Esophagus muscularis mucosa (tissue), 4 donors: ENCODE measurements around the gene CAMTA1. TPM values are rescaled to one million over a fixed set of nuclear protein-coding genes. Genes with fewer than 3 reads are reported as not detected.
A peak's percentile ranks its signal among the peaks of the same experiment; 100 is the strongest.

Source experiments
- DNase-seq: peaks from one replicate; pipeline ENCODE4 v3.0.0-alpha.2; 2017; ENCODE audit errors: extremely low spot score
- H3K27ac ChIP-seq, 4 donors: fragments of 200-600 bp; sonication (generic); replicated peaks in 1 of 4; 1 replicate in 3 of 4; 2 replicates in 1 of 4; pipeline ENCODE4 v1.5.1; 2016 to 2019; ENCODE audit warnings: mild to moderate bottlenecking in 1 of 4
- H3K27me3 ChIP-seq, 4 donors: fragments of 200-600 bp; sonication (generic); one replicate each; pipeline versions ENCODE4 v1.5.1 to v1.6.0; 2016 to 2019
- H3K36me3 ChIP-seq, 4 donors: fragments of 200-600 bp; sonication (generic); one replicate each; pipeline ENCODE4 v1.5.1; 2016 to 2019
- H3K4me1 ChIP-seq, 4 donors: fragments of 200-600 bp; sonication (generic); one replicate each; pipeline ENCODE4 v1.5.1; 2016 to 2019
- H3K4me3 ChIP-seq, 4 donors: fragments of 200-600 bp; sonication (generic); 1 replicate in 2 of 4; 2 replicates in 2 of 4; pipeline ENCODE4 v1.5.1; 2016 to 2019; ENCODE audit warnings: mild to moderate bottlenecking in 4 of 4, moderate library complexity in 1 of 4
- H3K9me3 ChIP-seq, 4 donors: fragments of 200-600 bp; sonication (generic); 1 replicate in 3 of 4; 2 replicates in 1 of 4; pipeline ENCODE4 v1.5.1; 2016 to 2019
- EP300 ChIP-seq: sonication (generic); formaldehyde crosslinking; IDR thresholded peaks from one replicate; pipeline ENCODE4 v1.6.1; 2017; ENCODE audit warnings: antibody characterized with exemption
- POLR2A ChIP-seq: fragments of 450-650 bp; IDR thresholded peaks from one replicate; pipeline ENCODE4 v1.6.1; 2017; ENCODE audit warnings: antibody characterized with exemption, moderate library complexity, mild to moderate bottlenecking, low read depth
- POLR2AphosphoS5 ChIP-seq, 2 donors: sonication (generic); formaldehyde crosslinking; IDR thresholded peaks; one replicate each; pipeline ENCODE4 v1.6.1; 2017; ENCODE audit warnings: antibody characterized with exemption in 2 of 2
- WGBS: methylation state at CpG from one replicate; pipeline ENCODE4 v1.1.5; 2018; 5-methylcytosine and 5-hydroxymethylcytosine counted together
- intact Hi-C: fragments of 100-400 bp; cut with DNase I; formaldehyde crosslinking; loops from one replicate; pipeline ENCODE4 v1.15.1; 2023
- total RNA-seq, 4 donors: library from RNA; depleted of rRNA; stranded (reverse); fragments of >200 nt; gene quantifications; one replicate each; pipeline versions ENCODE4 v1.1.0 to v1.2.1, GENCODE V29; 2016
- TF ChIP-seq, protein P1 (sequence below), 3 experiments: fragments of 200-600 bp in 2 of 3; fragments of 450-650 bp in 1 of 3; sonication (generic) in 2 of 3; IDR thresholded peaks; one replicate each; pipeline ENCODE4 v1.5.1; 2017 to 2019; ENCODE audit warnings: antibody characterized with exemption in 3 of 3, mild to moderate bottlenecking in 2 of 3, moderate library complexity in 1 of 3

CAMTA1 gene
- total RNA-seq, 4 donors from 2014 or later, result 109 to 226 (median 139) TPM

GRCh38 chr1:7261490-7261889 lies 476.2 kb downstream of the CAMTA1 start:
- DNase-seq, result peak; percentile 39
- peaks cover 0 to 31% (median 27%) of the 10 kb centered on the region in 4 donors for H3K4me1 ChIP-seq
- intact Hi-C loops, result loop anchor here (10.0 kb wide), 1 partner anchor 363 kb away; no protein-coding TSS in a partner anchor
- no peak for TF ChIP-seq POLR2A
- TF ChIP-seq EP300, result no peak
- TF ChIP-seq, protein P1, sequence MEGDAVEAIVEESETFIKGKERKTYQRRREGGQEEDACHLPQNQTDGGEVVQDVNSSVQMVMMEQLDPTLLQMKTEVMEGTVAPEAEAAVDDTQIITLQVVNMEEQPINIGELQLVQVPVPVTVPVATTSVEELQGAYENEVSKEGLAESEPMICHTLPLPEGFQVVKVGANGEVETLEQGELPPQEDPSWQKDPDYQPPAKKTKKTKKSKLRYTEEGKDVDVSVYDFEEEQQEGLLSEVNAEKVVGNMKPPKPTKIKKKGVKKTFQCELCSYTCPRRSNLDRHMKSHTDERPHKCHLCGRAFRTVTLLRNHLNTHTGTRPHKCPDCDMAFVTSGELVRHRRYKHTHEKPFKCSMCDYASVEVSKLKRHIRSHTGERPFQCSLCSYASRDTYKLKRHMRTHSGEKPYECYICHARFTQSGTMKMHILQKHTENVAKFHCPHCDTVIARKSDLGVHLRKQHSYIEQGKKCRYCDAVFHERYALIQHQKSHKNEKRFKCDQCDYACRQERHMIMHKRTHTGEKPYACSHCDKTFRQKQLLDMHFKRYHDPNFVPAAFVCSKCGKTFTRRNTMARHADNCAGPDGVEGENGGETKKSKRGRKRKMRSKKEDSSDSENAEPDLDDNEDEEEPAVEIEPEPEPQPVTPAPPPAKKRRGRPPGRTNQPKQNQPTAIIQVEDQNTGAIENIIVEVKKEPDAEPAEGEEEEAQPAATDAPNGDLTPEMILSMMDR (IDR thresholded peaks at IDR 0.05), result no peak
- no peak for TF ChIP-seq POLR2AphosphoS5 (IDR thresholded peaks at IDR 0.05)
- no peak overlapping the region for H3K27ac ChIP-seq
- H3K36me3 ChIP-seq, result no peaks in the 10 kb centered on the region
- no peaks in the 10 kb centered on the region for H3K9me3 ChIP-seq
- no peak overlapping the region for H3K4me3 ChIP-seq
- 87% methylated on average over 8 of the region's 8 CpGs for WGBS
- no peaks in the 10 kb centered on the region for H3K27me3 ChIP-seq

DNA sequence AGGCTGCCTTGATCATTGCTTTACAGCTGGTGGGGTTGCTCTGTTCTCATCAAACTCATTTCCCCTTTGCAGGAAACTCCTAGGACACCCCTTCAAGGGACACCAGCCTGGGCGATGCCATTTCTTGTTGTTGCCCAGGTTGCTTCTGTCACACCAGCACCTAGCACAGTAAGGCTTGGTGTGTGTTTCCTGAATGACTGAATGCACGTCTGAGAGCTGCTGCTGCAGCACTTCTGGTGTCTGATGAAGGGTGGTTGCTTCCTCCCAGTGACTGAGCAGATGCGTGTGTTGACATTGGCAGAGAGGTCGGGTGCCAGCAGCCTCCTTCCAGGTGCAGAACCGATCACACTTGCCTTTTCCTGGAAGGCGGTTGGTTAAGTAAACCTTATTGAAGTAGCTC lies 477.4 kb downstream of the CAMTA1 start:
- no peaks in the 10 kb centered on the region for H3K36me3 ChIP-seq
- peaks cover 0 to 31% (median 27%) of the 10 kb centered on the region in 4 donors for H3K4me1 ChIP-seq
- H3K27me3 ChIP-seq, result no peaks in the 10 kb centered on the region
- peak; percentile 77 for DNase-seq
- no peaks in the 10 kb centered on the region for H3K9me3 ChIP-seq
- WGBS, result 69% methylated on average over 4 of the region's 6 CpGs
- no peak overlapping the region for H3K27ac ChIP-seq
- no peak overlapping the region for H3K4me3 ChIP-seq
- TF ChIP-seq POLR2A (no peak), POLR2AphosphoS5 (IDR thresholded peaks at IDR 0.05) (no peak), EP300 (no peak)
- TF ChIP-seq, protein P1 (IDR thresholded peaks at IDR 0.05), result no peak
- intact Hi-C loops, result loop anchor here (10.0 kb wide), 1 partner anchor 362 kb away; no protein-coding TSS in a partner anchor

- Histone ChIP-seq H3K4me1 (peaks cover 0 to 31% (median 27%) of the 10 kb centered on the region in 4 donors), H3K4me3 (no peak overlapping the region), H3K27me3 (no peaks in the 10 kb centered on the region), H3K27ac (no peak overlapping the region), H3K36me3 (no peaks in the 10 kb centered on the region), H3K9me3 (peaks cover 0 to 1% (median 0%) of the 10 kb centered on the region in 4 donors)
- peak; percentile 39 for DNase-seq
- no peak for TF ChIP-seq EP300
- TF ChIP-seq, protein P1 (IDR thresholded peaks at IDR 0.05), result no peak
- no peak for TF ChIP-seq POLR2AphosphoS5 (IDR thresholded peaks at IDR 0.05)
- TF ChIP-seq POLR2A, result no peak
- 55% methylated on average over 13 of the region's 13 CpGs for WGBS
- intact Hi-C loops, result loop anchor here (10.0 kb wide), 1 partner anchor 362 kb away; no protein-coding TSS in a partner anchor
Measured at GRCh38 chr1:7263021-7263960, 478.0 kb downstream of the CAMTA1 start.

- intact Hi-C loops, result loop anchor here (10.0 kb wide), 1 partner anchor 361 kb away; no protein-coding TSS in a partner anchor
- DNase-seq, result peak; percentile 70
Measured at GRCh38 chr1:7264101-7264500, 478.8 kb downstream of the CAMTA1 start.

More at GRCh38 chr1:7264101-7264500, 478.8 kb downstream of the CAMTA1 start:
- no peak overlapping the region for H3K27ac ChIP-seq
- H3K4me3 ChIP-seq, result no peak overlapping the region
- no peaks in the 10 kb centered on the region for H3K27me3 ChIP-seq
- TF ChIP-seq EP300 (no peak), POLR2A (no peak), POLR2AphosphoS5 (IDR thresholded peaks at IDR 0.05) (no peak)
- TF ChIP-seq, protein P1 (IDR thresholded peaks at IDR 0.05), result no peak
- no peaks in the 10 kb centered on the region for H3K36me3 ChIP-seq
- peaks cover 0 to 31% (median 27%) of the 10 kb centered on the region in 4 donors for H3K4me1 ChIP-seq
- H3K9me3 ChIP-seq, result peaks cover 0 to 9% (median 4%) of the 10 kb centered on the region in 4 donors
- WGBS, result 81% methylated on average over 3 of the region's 4 CpGs
